Gastroesophageal sphincter (tissue), 3 donors: ENCODE data around the gene GDF7.

Experiments
- CTCF ChIP-seq, 4 experiments: fragments of 200-600 bp in 2 of 4; fragments of 450-650 bp in 2 of 4; sonication (generic) in 1 of 4; IDR thresholded peaks; one replicate each; pipeline ENCODE4 v1.5.1; 2017 to 2019; ENCODE audit warnings: antibody characterized with exemption in 4 of 4, mild to moderate bottlenecking in 2 of 4, moderate library complexity in 2 of 4
- EP300 ChIP-seq: sonication (generic); formaldehyde crosslinking; IDR thresholded peaks from one replicate; pipeline ENCODE4 v1.6.1; 2017; ENCODE audit warnings: antibody characterized with exemption, mild to moderate bottlenecking
- POLR2A ChIP-seq, 2 donors: fragments of 450-650 bp; IDR thresholded peaks; one replicate each; pipeline ENCODE4 v1.6.1; 2017; ENCODE audit warnings: antibody characterized with exemption in 2 of 2, mild to moderate bottlenecking in 2 of 2, moderate library complexity in 1 of 2
- POLR2AphosphoS5 ChIP-seq: sonication (generic); formaldehyde crosslinking; IDR thresholded peaks from one replicate; pipeline ENCODE4 v1.6.1; 2017; ENCODE audit warnings: antibody characterized with exemption

DNA sequence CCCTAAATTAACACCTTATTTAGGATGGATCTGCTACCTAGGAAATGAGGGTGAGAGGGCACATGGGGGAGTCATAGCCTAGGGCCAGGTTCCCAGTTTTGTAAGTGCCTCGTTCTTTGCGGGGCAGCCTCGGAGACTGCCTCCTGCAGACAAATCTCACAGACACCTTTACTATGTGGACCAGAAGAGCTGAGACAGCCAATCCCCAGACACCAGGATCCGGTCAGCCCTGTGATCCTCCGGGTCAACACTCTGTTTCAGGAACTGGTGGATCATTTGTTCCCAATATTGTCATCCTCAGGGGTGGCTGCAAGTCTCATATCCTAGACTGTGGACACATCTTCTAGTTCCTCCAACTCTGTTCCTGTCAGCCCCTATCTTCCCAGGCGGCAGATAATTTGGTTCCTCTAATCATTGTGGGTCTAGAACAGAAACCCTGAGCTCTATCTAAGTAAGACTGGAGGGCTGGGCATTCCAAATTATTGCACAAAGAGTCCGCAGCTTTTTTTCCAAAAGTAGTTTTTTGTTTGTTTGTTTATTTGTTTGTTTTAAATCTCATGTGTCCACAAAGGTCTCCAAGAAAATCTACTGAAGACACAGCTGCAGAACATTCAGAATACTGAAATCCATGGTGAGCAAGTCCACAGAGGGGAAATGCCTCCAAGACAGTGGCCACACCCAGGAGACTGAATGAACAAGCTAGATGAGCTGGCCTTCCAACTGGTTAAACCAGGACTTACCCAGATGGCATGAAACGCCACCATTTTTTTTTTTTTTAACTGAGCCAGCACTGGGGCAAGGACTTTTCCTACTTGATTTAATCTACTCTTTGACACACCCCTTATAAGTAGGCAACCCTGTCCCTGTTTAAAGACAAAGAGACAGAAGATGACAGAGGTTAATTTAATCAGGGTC is 6.2 kb upstream of the GDF7 start:
- TF ChIP-seq POLR2AphosphoS5 (no peak), CTCF (IDR thresholded peaks at IDR 0.05) (no peak), POLR2A (IDR thresholded peaks at IDR 0.05) (no peak), EP300 (no peak)
